HL-60 (cell line): ENCODE results near the gene MAD1L1.

Experiments
- DNase-seq, 2 experiments: peaks; one replicate each; pipeline ENCODE4 v3.0.0-alpha.2; 2010 to 2020; ENCODE audit warnings: low read depth in 1 of 2, low spot score in 1 of 2
- H3K27ac ChIP-seq: fragments of 250-450 bp; sonication (Bioruptor Pico); replicated peaks from 2 replicates; pipeline ENCODE4 v1.5.1; 2020; ENCODE audit warnings: mild to moderate bottlenecking, moderate library complexity
- H3K27me3 ChIP-seq: fragments of 250-450 bp; sonication (Bioruptor Pico); 2 replicates; pipeline ENCODE4 v1.5.1; 2021; ENCODE audit warnings: mild to moderate bottlenecking, moderate library complexity; ENCODE audit not compliant: insufficient read depth, poor library complexity, severe bottlenecking
- H3K4me3 ChIP-seq: replicated peaks from 2 replicates; pipeline ENCODE4 v1.5.1; 2011; ENCODE audit warnings: mild to moderate bottlenecking, control low read depth, low read length; ENCODE audit not compliant: insufficient read depth
- GABPA ChIP-seq: IDR thresholded peaks from 2 replicates; pipeline ENCODE4 v1.6.1; 2012; ENCODE audit warnings: low read depth
- POLR2AphosphoS5 ChIP-seq: IDR thresholded peaks from 2 replicates; pipeline ENCODE4 v1.6.1; 2012; ENCODE audit warnings: low read depth
- REST ChIP-seq: IDR thresholded peaks from 2 replicates; pipeline ENCODE4 v1.6.1; 2012; ENCODE audit warnings: low read depth; ENCODE audit not compliant: insufficient replicate concordance
- SPI1 ChIP-seq: IDR thresholded peaks from 2 replicates; pipeline ENCODE4 v1.6.1; 2012; ENCODE audit warnings: low read depth, mild to moderate bottlenecking, borderline replicate concordance
- TF ChIP-seq, protein P1 (sequence below): IDR thresholded peaks from one replicate; pipeline ENCODE4 v1.5.1; 2011; ENCODE audit warnings: low read length, control low read depth, inconsistent platforms; ENCODE audit not compliant: insufficient read depth

MAD1L1 gene

DNA sequence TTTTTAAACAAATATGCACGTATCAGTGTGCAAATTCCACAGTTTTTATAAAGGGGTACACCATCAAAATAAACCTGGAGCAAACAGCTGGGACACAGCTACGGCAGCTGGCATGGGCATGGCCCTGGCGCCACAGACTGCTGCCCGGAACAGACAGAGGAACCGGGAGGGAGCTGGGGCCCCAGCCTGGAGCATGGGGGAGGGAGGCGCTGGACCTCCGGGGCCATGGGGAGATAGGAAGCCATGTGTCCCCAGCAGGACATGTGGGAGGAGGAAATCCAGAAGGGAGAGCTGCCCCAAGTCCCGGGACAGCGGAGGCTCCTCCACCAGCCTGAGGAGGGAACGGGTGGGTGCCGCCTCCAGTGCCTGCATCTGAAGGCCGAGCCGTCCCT, 180.1 kb downstream of the MAD1L1 start:
- no peak for TF ChIP-seq SPI1
- TF ChIP-seq POLR2AphosphoS5: no peak
- TF ChIP-seq REST: no peak
- TF ChIP-seq GABPA: no peak
- TF ChIP-seq, protein P1, sequence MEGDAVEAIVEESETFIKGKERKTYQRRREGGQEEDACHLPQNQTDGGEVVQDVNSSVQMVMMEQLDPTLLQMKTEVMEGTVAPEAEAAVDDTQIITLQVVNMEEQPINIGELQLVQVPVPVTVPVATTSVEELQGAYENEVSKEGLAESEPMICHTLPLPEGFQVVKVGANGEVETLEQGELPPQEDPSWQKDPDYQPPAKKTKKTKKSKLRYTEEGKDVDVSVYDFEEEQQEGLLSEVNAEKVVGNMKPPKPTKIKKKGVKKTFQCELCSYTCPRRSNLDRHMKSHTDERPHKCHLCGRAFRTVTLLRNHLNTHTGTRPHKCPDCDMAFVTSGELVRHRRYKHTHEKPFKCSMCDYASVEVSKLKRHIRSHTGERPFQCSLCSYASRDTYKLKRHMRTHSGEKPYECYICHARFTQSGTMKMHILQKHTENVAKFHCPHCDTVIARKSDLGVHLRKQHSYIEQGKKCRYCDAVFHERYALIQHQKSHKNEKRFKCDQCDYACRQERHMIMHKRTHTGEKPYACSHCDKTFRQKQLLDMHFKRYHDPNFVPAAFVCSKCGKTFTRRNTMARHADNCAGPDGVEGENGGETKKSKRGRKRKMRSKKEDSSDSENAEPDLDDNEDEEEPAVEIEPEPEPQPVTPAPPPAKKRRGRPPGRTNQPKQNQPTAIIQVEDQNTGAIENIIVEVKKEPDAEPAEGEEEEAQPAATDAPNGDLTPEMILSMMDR: no peak
- Histone ChIP-seq H3K27me3 (no peaks in the 10 kb centered on the region), H3K4me3 (no peak overlapping the region), H3K27ac (no peak overlapping the region)
- no peak for DNase-seq

DNA sequence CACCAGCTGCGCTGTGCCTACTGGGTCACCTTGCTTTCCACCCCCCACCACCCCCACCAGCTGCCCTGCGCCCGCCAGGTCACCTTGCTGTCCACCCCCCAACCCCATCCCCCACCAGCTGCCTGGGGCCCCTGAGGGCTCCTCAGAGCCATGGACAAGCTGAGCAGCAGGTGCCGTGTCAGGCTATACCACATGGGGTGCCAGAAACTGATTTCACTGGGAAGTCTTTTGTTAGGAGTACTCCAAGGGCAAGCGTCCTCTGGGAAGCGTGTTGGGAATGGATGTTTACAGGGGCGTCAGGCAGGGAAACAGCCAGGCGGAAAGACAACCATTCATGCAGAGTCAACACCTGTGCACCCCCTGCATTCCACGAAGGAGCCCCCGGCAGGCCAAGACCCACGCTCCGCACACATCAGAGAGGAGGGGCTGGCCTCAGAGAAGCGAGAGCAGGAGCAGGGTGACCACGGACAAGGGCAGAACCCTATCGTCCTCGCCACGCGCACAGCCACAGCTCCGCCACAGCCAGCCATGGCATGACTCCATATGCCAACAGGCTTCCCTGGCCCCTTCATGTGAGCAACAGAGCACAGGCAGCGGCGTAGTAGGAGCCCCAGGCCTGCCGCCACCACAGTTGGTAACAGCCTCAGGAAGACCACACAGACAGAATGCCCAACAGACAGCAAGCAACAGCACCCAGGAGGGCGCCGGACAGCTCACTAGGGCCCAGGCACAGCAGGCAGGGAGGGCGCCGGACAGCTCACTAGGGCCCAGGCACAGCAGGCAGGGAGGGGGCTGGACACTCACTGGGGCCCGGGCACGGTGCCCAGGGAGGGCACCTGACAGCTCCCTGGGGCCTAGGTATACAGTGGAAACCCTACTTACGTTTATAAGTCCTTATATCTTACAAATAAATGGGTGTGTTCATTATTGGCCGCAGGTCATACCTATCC, 180.8 kb downstream of the MAD1L1 start:
- DNase-seq: no peak
- H3K27me3 ChIP-seq: no peaks in the 10 kb centered on the region
- no peak overlapping the region for H3K4me3 ChIP-seq
- TF ChIP-seq REST (no peak), GABPA (no peak), SPI1 (no peak)
- H3K27ac ChIP-seq: no peak overlapping the region

DNA sequence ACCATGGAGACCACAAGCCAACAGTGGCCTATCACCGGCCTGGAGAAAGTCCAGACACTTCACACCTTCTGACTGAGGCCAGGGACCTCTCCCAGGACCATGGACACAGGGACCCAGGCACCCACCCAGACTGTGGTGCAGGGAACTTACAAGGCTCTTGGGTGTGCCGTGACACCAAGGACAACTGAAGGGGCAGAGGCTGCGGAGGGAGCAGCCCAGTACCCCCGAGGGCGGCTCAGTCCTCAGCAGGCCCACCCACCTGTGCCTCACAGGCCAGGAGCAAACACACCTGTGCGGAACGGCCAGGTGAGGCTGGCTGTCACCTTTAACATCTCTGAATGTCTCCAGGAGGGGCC, 182.3 kb downstream of the MAD1L1 start:
- Histone ChIP-seq H3K27me3 (no peaks in the 10 kb centered on the region), H3K4me3 (no peak overlapping the region), H3K27ac (no peak overlapping the region)
- TF ChIP-seq, protein P1: no peak
- TF ChIP-seq REST: no peak
- TF ChIP-seq SPI1: no peak
- no peak for TF ChIP-seq GABPA
- TF ChIP-seq POLR2AphosphoS5: no peak
- no peak for DNase-seq
